Measurements from ENCODE around the gene ELMO1. TPM values are rescaled to one million over a fixed set of nuclear protein-coding genes. Genes with fewer than 3 reads are reported as not detected.

ELMO1 gene
- total and polyA plus RNA-seq, 10 of the 15 experiments (the other 5 are each of a cell fraction or from before 2014, with no cell fraction given): 22.6 to 85.9 (median 56.6) TPM

DNA sequence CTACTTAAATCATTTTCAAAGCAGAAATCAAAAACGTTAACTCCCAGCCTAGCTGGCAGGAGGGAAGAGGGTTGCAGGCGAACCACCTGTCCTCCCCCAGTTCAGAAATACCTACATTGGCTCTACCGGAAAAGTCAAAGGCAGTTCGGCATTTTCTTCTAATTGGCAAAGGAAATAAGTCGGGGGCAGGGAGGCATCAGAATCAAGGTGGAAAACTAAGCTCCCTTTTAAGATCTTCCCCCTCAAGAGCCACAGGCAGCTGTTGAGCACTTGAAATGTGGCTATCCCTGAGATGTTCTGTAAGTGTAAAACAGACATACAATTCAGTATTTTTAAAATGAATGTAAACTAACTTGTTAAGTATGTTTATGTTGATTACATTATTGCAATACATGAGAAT is 957 bp upstream of the ELMO1 start:
- no peak overlapping the region for H3K9ac ChIP-seq (ENCODE audit: control insufficient read depth, insufficient read depth, low read length)
- H3K27me3 ChIP-seq (replicated peaks in 1 of 2; ENCODE audit: control insufficient read depth in 2 of 2, insufficient read depth in 2 of 2, low read length in 1 of 2): no peaks in the 10 kb centered on the region; a peak in 1 of 4 replicates
- POLR2A ChIA-PET: no interaction called here
- CTCF ChIA-PET: interaction anchor here (0.6 to 2.8 kb wide), 10 partner anchors 42 to 738 kb away, joined by 3 to 8 read pairs (median 3); no protein-coding TSS in a partner anchor
- DNase-seq (ENCODE audit: low read depth, low spot score) (no peak), ATAC-seq (no peak), FAIRE-seq (no peak)
- H4K20me1 ChIP-seq (ENCODE audit: control insufficient read depth, insufficient read depth): no peaks in the 10 kb centered on the region
- RAD21 ChIA-PET (ENCODE audit: unreplicated experiment): interaction anchor here (1.0 to 1.8 kb wide), 3 partner anchors 21 to 164 kb away, joined by 4 to 5 read pairs (median 4); no protein-coding TSS in a partner anchor
- WGBS (ENCODE audit: insufficient coverage, insufficient replicate concordance, low lambda C conversion rate, missing lambda C conversion rate): 2% methylated on average over 5 of the region's 5 CpGs
- H3K36me3 ChIP-seq (ENCODE audit: control insufficient read depth in 2 of 2, insufficient read depth in 2 of 2, low read length in 1 of 2): no peaks in the 10 kb centered on the region
- peak overlapping the region; percentile 19; the same call in 1 of the 2 replicates for H3K4me3 ChIP-seq
- intact Hi-C loops (cut with micrococcal nuclease; ENCODE audit: unreplicated experiment): loop anchor here (2.0 kb wide), 1 partner anchor 97 kb away; no protein-coding TSS in a partner anchor
- SMC1A ChIA-PET (ENCODE audit: uncharacterized antibody, unreplicated experiment): interaction anchor here (0.7 to 1.7 kb wide), 5 partner anchors 46 to 863 kb away, joined by 3 to 4 read pairs (median 3); no protein-coding TSS in a partner anchor
- H2AFZ ChIP-seq (ENCODE audit: control insufficient read depth, low read depth, low read length): no peak overlapping the region
- peaks cover 7% of the 10 kb centered on the region for H3K4me1 ChIP-seq (ENCODE audit: control insufficient read depth, insufficient read depth, low read length)
- H3K9me3 ChIP-seq (replicated peaks; ENCODE audit: control insufficient read depth, insufficient read depth, low read length): no peaks in the 10 kb centered on the region
- H3K27ac ChIP-seq (ENCODE audit: control insufficient read depth, insufficient read depth): no peak overlapping the region
- TF ChIP-seq ZNF207 (IDR thresholded peaks at IDR 0.05; ENCODE audit: borderline replicate concordance) (no peak), MXI1 (IDR thresholded peaks at IDR 0.05; ENCODE audit: low read depth, low read length) (no peak), NFXL1 (IDR thresholded peaks at IDR 0.05; ENCODE audit: borderline replicate concordance) (no peak), SRF (IDR thresholded peaks at IDR 0.05; ENCODE audit: low read depth in 2 of 2, low read length in 2 of 2) (no peak), CREB1 (IDR thresholded peaks at IDR 0.05; ENCODE audit: low read depth) (no peak), ZBED1 (IDR thresholded peaks at IDR 0.05; ENCODE audit: borderline replicate concordance) (no peak), RCOR1 (conservative IDR thresholded peaks at IDR 0.05; ENCODE audit: low read depth, low read length) (no peak), YBX1 (IDR thresholded peaks at IDR 0.05) (no peak), FOS (IDR thresholded peaks at IDR 0.05; ENCODE audit: borderline replicate concordance, extremely low read depth, insufficient read length) (no peak)
- TF ChIP-seq, protein P1, sequence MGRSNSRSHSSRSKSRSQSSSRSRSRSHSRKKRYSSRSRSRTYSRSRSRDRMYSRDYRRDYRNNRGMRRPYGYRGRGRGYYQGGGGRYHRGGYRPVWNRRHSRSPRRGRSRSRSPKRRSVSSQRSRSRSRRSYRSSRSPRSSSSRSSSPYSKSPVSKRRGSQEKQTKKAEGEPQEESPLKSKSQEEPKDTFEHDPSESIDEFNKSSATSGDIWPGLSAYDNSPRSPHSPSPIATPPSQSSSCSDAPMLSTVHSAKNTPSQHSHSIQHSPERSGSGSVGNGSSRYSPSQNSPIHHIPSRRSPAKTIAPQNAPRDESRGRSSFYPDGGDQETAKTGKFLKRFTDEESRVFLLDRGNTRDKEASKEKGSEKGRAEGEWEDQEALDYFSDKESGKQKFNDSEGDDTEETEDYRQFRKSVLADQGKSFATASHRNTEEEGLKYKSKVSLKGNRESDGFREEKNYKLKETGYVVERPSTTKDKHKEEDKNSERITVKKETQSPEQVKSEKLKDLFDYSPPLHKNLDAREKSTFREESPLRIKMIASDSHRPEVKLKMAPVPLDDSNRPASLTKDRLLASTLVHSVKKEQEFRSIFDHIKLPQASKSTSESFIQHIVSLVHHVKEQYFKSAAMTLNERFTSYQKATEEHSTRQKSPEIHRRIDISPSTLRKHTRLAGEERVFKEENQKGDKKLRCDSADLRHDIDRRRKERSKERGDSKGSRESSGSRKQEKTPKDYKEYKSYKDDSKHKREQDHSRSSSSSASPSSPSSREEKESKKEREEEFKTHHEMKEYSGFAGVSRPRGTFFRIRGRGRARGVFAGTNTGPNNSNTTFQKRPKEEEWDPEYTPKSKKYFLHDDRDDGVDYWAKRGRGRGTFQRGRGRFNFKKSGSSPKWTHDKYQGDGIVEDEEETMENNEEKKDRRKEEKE (IDR thresholded peaks at IDR 0.05): no peak
- TF ChIP-seq, protein P2, sequence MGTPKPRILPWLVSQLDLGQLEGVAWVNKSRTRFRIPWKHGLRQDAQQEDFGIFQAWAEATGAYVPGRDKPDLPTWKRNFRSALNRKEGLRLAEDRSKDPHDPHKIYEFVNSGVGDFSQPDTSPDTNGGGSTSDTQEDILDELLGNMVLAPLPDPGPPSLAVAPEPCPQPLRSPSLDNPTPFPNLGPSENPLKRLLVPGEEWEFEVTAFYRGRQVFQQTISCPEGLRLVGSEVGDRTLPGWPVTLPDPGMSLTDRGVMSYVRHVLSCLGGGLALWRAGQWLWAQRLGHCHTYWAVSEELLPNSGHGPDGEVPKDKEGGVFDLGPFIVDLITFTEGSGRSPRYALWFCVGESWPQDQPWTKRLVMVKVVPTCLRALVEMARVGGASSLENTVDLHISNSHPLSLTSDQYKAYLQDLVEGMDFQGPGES (IDR thresholded peaks at IDR 0.05): no peak
- TF ChIP-seq, protein P3, sequence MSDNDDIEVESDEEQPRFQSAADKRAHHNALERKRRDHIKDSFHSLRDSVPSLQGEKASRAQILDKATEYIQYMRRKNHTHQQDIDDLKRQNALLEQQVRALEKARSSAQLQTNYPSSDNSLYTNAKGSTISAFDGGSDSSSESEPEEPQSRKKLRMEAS (IDR thresholded peaks at IDR 0.05; ENCODE audit: low read depth, low read length): no peak
- TF ChIP-seq, protein P4, sequence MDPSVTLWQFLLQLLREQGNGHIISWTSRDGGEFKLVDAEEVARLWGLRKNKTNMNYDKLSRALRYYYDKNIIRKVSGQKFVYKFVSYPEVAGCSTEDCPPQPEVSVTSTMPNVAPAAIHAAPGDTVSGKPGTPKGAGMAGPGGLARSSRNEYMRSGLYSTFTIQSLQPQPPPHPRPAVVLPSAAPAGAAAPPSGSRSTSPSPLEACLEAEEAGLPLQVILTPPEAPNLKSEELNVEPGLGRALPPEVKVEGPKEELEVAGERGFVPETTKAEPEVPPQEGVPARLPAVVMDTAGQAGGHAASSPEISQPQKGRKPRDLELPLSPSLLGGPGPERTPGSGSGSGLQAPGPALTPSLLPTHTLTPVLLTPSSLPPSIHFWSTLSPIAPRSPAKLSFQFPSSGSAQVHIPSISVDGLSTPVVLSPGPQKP (IDR thresholded peaks at IDR 0.05; ENCODE audit: low read depth, low read length): no peak
- in situ Hi-C loops (cut with MboI): no loop called here
- no TSS peak for BruUV-seq (replicated peaks)
- H3K4me2 ChIP-seq (ENCODE audit: control insufficient read depth, insufficient read depth): peak overlapping the region; percentile 94; the same call in 1 of the 2 replicates
- no peaks in the 10 kb centered on the region for H3K79me2 ChIP-seq (ENCODE audit: control insufficient read depth, insufficient read depth, low read length)

All from GM12878 (cell line).